Measurements from ENCODE around the gene FRAS1. TPM values are rescaled to one million over a fixed set of nuclear protein-coding genes. Genes with fewer than 3 reads are reported as not detected.

FRAS1 gene
- total and polyA plus RNA-seq, 2 donors (not counting 3 experiments of a cell fraction or from before 2014, with no cell fraction given): 1.4 to 3.6 TPM

GRCh38 chr4:78092850-78093249 lies 35.7 kb downstream of the FRAS1 start:
- no TSS peak for BruUV-seq (replicated peaks)
- no peaks in the 10 kb centered on the region for H3K36me3 ChIP-seq (ENCODE audit: control insufficient read depth in 2 of 2, extremely low read depth in 1 of 2, insufficient read depth in 2 of 2, low read length in 2 of 2)
- ChIA-PET POLR2A (no interaction called here), CTCF (no interaction called here)
- H2AFZ ChIP-seq (ENCODE audit: low read depth, low read length): no peak overlapping the region
- DNase-seq (ENCODE audit: low read depth, low spot score): no peak
- FAIRE-seq: no peak
- no peak overlapping the region for H3K9ac ChIP-seq (replicated peaks; ENCODE audit: extremely low read depth, insufficient read depth, low read length)
- H3K4me3 ChIP-seq (replicated peaks in 1 of 3; ENCODE audit: insufficient read depth in 1 of 3, low read depth in 1 of 3, low read length in 3 of 3): no peak overlapping the region
- intact Hi-C loops (cut with micrococcal nuclease) (no loop called here), dilution Hi-C loops (cut with MboI; ENCODE audit: extremely low pct_ligation_motif_present, low sequenced_read_pairs) (no loop called here)
- H3K27me3 ChIP-seq (ENCODE audit: control insufficient read depth in 2 of 2, insufficient read depth in 2 of 2, low read length in 2 of 2): no peaks in the 10 kb centered on the region
- no peak for TF ChIP-seq GATA2 (IDR thresholded peaks at IDR 0.05; ENCODE audit: insufficient read depth, insufficient read length, low read depth, low read length)
- TF ChIP-seq POLR2AphosphoS5 (IDR thresholded peaks at IDR 0.05; ENCODE audit: insufficient read depth, low read depth, low read length): no peak
- no peak for TF ChIP-seq MYC (IDR thresholded peaks at IDR 0.05; ENCODE audit: low read depth, low read length)
- TF ChIP-seq POLR2A (IDR thresholded peaks at IDR 0.05; ENCODE audit: low read depth, low read length): no peak
- no peak for TF ChIP-seq MAX (IDR thresholded peaks at IDR 0.05; ENCODE audit: insufficient read depth, insufficient read length)
- TF ChIP-seq EZH2 (IDR thresholded peaks at IDR 0.05; ENCODE audit: borderline replicate concordance, low read depth, low read length, severe bottlenecking): no peak
- no peak for TF ChIP-seq CTCF (IDR thresholded peaks at IDR 0.05; ENCODE audit: extremely low read depth in 1 of 2, insufficient read depth in 1 of 2, low read depth in 1 of 2, low read length in 2 of 2)
- no peak for TF ChIP-seq FOS (IDR thresholded peaks at IDR 0.05; ENCODE audit: borderline replicate concordance, insufficient read depth, low read length)
- TF ChIP-seq JUN (IDR thresholded peaks at IDR 0.05; ENCODE audit: borderline replicate concordance, insufficient read depth, insufficient read length, low read depth): no peak
- H3K27ac ChIP-seq (ENCODE audit: insufficient read depth, low read depth, low read length): no peak overlapping the region
- H3K9me3 ChIP-seq (replicated peaks; ENCODE audit: control insufficient read depth, insufficient read depth, low read length): no peaks in the 10 kb centered on the region
- H3K4me1 ChIP-seq (ENCODE audit: control insufficient read depth, extremely low read depth, insufficient read depth, low read length): no peaks in the 10 kb centered on the region
- no peaks in the 10 kb centered on the region for H3K79me2 ChIP-seq (ENCODE audit: control insufficient read depth, insufficient read depth, low read length)
- no peaks in the 10 kb centered on the region for H3K9me1 ChIP-seq (replicated peaks; ENCODE audit: control insufficient read depth, extremely low read depth, insufficient read depth, low read length)
- no peak overlapping the region for H3K4me2 ChIP-seq (ENCODE audit: insufficient read depth, low read length)
- H4K20me1 ChIP-seq (replicated peaks; ENCODE audit: control insufficient read depth, extremely low read depth, insufficient read depth, low read length): no peaks in the 10 kb centered on the region

Data from endothelial cell of umbilical vein (primary cell).